B cell (primary cell): ENCODE measurements around the gene MRPL53. TPM values are rescaled to one million over a fixed set of nuclear protein-coding genes. Genes with fewer than 3 reads are reported as not detected.

Source experiments
- ATAC-seq: fragments of 200-7000 bp; cut with Tn5 transposase; one replicate; pipeline ENCODE4 v1.10.0; 2021; ENCODE audit warnings: low read depth, mild to moderate bottlenecking, moderate number of reproducible peaks, moderate library complexity
- CTCF ChIA-PET: fragments of 350-600 bp; sonication (Branson Sonifier 250); formaldehyde crosslinking; loops from one replicate; lab custom pipeline; 2021; ENCODE audit warnings: antibody characterized with exemption, inconsistent platforms; lab: Charles Lee
- POLR2A ChIA-PET: fragments of 350-600 bp; sonication (Branson Sonifier 250); formaldehyde crosslinking; loops from one replicate; lab custom pipeline; 2021; ENCODE audit warnings: antibody characterized with exemption; lab: Charles Lee
- DNase-seq: peaks from one replicate; pipeline ENCODE4 v3.0.0; 2013
- H2AFZ ChIP-seq: 2 replicates; pipeline ENCODE4 v1.6.1; 2012; ENCODE audit warnings: mild to moderate bottlenecking, low read depth, low read length; ENCODE audit not compliant: insufficient read depth, poor library complexity, severe bottlenecking
- H3K27ac ChIP-seq, 2 donors: 1 replicate in 1 of 2; 2 replicates in 1 of 2; pipeline ENCODE4 v1.5.1; 2012 to 2013; ENCODE audit warnings: low read length in 2 of 2, mild to moderate bottlenecking in 2 of 2, moderate library complexity in 1 of 2
- H3K27me3 ChIP-seq, 4 experiments: fragments of 200-600 bp in 1 of 4; sonication (generic) in 1 of 4; replicated peaks in 1 of 4; 1 replicate in 2 of 4; 2 replicates in 2 of 4; pipeline versions ENCODE4 v1.6.1 to v1.7.0; 2013 to 2016; ENCODE audit warnings: low read length in 3 of 4, mild to moderate bottlenecking in 2 of 4, mixed read lengths in 1 of 4, moderate library complexity in 1 of 4; ENCODE audit not compliant: insufficient read depth in 4 of 4, control insufficient read depth in 3 of 4; ENCODE audit errors: control extremely low read depth in 1 of 4
- H3K36me3 ChIP-seq, 2 experiments: replicated peaks in 1 of 2; 1 replicate in 1 of 2; 2 replicates in 1 of 2; pipeline versions ENCODE4 v1.6.1 to v1.7.1; 2013; ENCODE audit warnings: low read length in 1 of 2; ENCODE audit not compliant: insufficient read depth in 2 of 2, control insufficient read depth in 1 of 2; ENCODE audit errors: control extremely low read depth in 1 of 2, extremely low read depth in 1 of 2
- H3K4me1 ChIP-seq, 2 donors: fragments of 200-600 bp in 1 of 2; sonication (generic) in 1 of 2; 1 replicate in 1 of 2; 2 replicates in 1 of 2; pipeline versions ENCODE4 v1.5.1 to v1.6.1; 2013 to 2017; ENCODE audit warnings: low read length in 2 of 2; ENCODE audit not compliant: control insufficient read depth in 2 of 2, insufficient read depth in 2 of 2
- H3K4me2 ChIP-seq: replicated peaks from 2 replicates; pipeline ENCODE3; 2012; ENCODE audit warnings: mild to moderate bottlenecking, low read depth, low read length; ENCODE audit not compliant: poor library complexity, severe bottlenecking
- H3K4me3 ChIP-seq, 5 experiments: fragments of 200-600 bp in 1 of 5; sonication (generic) in 1 of 5; 1 replicate in 3 of 5; 2 replicates in 2 of 5; pipeline versions ENCODE4 v1.5.1 to v1.7.0; 2011 to 2016; ENCODE audit warnings: low read length in 4 of 5, mild to moderate bottlenecking in 4 of 5, low read depth in 2 of 5, control low read depth in 1 of 5, moderate library complexity in 1 of 5; ENCODE audit not compliant: insufficient read depth in 1 of 5; ENCODE audit errors: control extremely low read depth in 1 of 5, extremely low read depth in 1 of 5
- H3K79me2 ChIP-seq: fragments of 200-600 bp; sonication (generic); one replicate; pipeline ENCODE4 v1.6.0; 2016; ENCODE audit warnings: low read length; ENCODE audit not compliant: control insufficient read depth, insufficient read depth
- H3K9ac ChIP-seq: fragments of 200-600 bp; sonication (generic); 2 replicates; pipeline ENCODE4 v1.6.1; 2017; ENCODE audit warnings: mild to moderate bottlenecking, low read length, moderate library complexity
- H3K9me3 ChIP-seq, 3 donors: one replicate each; pipeline versions ENCODE4 v1.6.1 to v1.7.1; 2013; ENCODE audit warnings: low read length in 2 of 3; ENCODE audit not compliant: control insufficient read depth in 2 of 3, insufficient read depth in 1 of 3; ENCODE audit errors: control extremely low read depth in 1 of 3
- H4K20me1 ChIP-seq: 2 replicates; pipeline ENCODE4 v1.6.0; 2012; ENCODE audit warnings: mild to moderate bottlenecking, low read length; ENCODE audit not compliant: insufficient read depth, control insufficient read depth, poor library complexity, severe bottlenecking
- H3K27ac Mint-ChIP-seq: one replicate; pipeline ENCODE4 v1.8.0; 2021; ENCODE audit warnings: mixed read lengths
- H3K27me3 Mint-ChIP-seq: one replicate; pipeline ENCODE4 v1.8.0; 2021; ENCODE audit warnings: mixed read lengths
- H3K4me1 Mint-ChIP-seq: one replicate; pipeline ENCODE4 v1.8.0; 2021; ENCODE audit warnings: mixed read lengths
- H3K4me3 Mint-ChIP-seq: one replicate; pipeline ENCODE4 v1.8.0; 2021; ENCODE audit warnings: mixed read lengths
- H3K9me3 Mint-ChIP-seq: one replicate; pipeline ENCODE4 v1.8.0; 2022; ENCODE audit warnings: mixed read lengths; ENCODE audit not compliant: insufficient read depth
- EZH2 ChIP-seq: IDR thresholded peaks from 2 replicates; pipeline ENCODE4 v1.6.1; 2012; ENCODE audit warnings: borderline replicate concordance, low read depth, mild to moderate bottlenecking, moderate library complexity, low read length; ENCODE audit not compliant: insufficient read depth, poor library complexity, severe bottlenecking
- WGBS: methylation state at CpG from one replicate; pipeline ENCODE4 v1.1.5; 2013; ENCODE audit warnings: missing lambda C conversion rate; ENCODE audit not compliant: insufficient coverage; 5-methylcytosine and 5-hydroxymethylcytosine counted together
- intact Hi-C: fragments of 100-400 bp; cut with micrococcal nuclease; formaldehyde crosslinking; loops from one replicate; pipeline ENCODE4 v1.10.0; 2022
- polyA plus RNA-seq: library from polyadenylated mRNA; depleted of rRNA; stranded (reverse); fragments of >200 nt; gene quantifications from 2 replicates; pipeline ENCODE4 v1.2.3, GENCODE V29; 2012
- total RNA-seq, 2 donors: library from RNA; stranded (reverse); fragments of 120-200 nt in 1 of 2; gene quantifications; 1 replicate in 1 of 2; 2 replicates in 1 of 2; pipeline versions ENCODE4 v1.2.3 to v1.2.4, GENCODE V29; 2013 to 2022
- TF ChIP-seq, protein P1 (sequence below): fragments of 200-600 bp; IDR thresholded peaks from one replicate; pipeline ENCODE4 v1.8.0; 2022; ENCODE audit warnings: antibody characterized with exemption, mild to moderate bottlenecking

The MRPL53 gene
- total and polyA plus RNA-seq, 2 donors (not counting 1 experiment from before 2014, with no cell fraction given), result 59.3 to 70.0 TPM

DNA sequence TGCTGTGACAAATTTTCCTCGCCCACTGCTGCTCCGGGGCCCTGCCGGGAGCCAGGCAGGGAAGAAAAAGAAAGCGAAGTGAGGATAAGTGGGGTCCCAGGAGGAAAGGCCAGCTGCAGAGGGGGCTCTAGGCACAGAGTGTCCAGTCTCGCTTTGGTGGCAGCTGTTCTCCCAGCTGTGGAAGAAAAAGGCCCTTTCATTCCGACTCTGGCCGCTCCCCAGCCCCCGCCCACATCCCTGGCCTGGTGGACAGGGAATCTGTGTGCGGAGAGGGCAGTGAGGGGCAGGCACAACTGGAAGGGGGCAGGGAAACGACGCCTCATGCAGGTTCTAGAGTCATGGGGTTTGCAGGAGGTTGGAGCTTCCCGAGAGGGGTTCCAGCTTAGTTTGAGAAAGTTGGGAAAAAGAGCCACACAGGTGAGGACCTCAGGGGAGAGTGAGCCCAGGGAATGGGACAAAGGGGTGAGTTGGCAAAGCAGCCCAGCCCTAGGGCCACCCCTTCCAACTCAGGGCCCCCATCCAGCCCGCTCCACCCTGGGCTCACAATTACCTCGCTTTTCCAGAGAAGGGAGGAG is 32.6 kb downstream of the MRPL53 start:
- Histone ChIP-seq H3K9ac (peak overlapping the region; percentile 60), H3K4me2 (peak overlapping the region; percentile 95), H3K4me3 (peak overlapping the region; percentile 14 to 55 (median 49)), H3K27me3 (peaks cover 0 to 43% (median 13%) of the 10 kb centered on the region in 4 experiments), H3K79me2 (no peaks in the 10 kb centered on the region), H3K36me3 (no peaks in the 10 kb centered on the region), H3K27ac (no peak overlapping the region), H2AFZ (peak overlapping the region; percentile 72), H3K4me1 (peaks cover 36 to 46% of the 10 kb centered on the region in 2 donors), H4K20me1 (no peaks in the 10 kb centered on the region), H3K9me3 (peaks cover 0 to 9% (median 0%) of the 10 kb centered on the region in 3 donors)
- Mint-ChIP-seq H3K9me3 (no peaks in the 10 kb centered on the region), H3K27ac (peak overlapping the region; percentile 67), H3K4me1 (peaks cover 48% of the 10 kb centered on the region), H3K4me3 (peak overlapping the region; percentile 83), H3K27me3 (peaks cover 16% of the 10 kb centered on the region)
- intact Hi-C loops, result loop anchor here (1.0 kb wide), 2 partner anchors 14 to 19 kb away; partner anchors contain the start of genes C2orf81 and WDR54
- ChIA-PET POLR2A (interaction anchor here (0.5 to 1.4 kb wide), 4 partner anchors 15 to 258 kb away, joined by 3 to 7 read pairs (median 4); partner anchors contain the start of genes C2orf81, INO80B, WBP1 and WDR54), CTCF (interaction anchor here (0.7 to 1.3 kb wide), 8 partner anchors 13 to 92 kb away, joined by 3 to 7 read pairs (median 3); no protein-coding TSS in a partner anchor)
- ATAC-seq, result no peak
- no peak for TF ChIP-seq EZH2
- TF ChIP-seq, protein P1, sequence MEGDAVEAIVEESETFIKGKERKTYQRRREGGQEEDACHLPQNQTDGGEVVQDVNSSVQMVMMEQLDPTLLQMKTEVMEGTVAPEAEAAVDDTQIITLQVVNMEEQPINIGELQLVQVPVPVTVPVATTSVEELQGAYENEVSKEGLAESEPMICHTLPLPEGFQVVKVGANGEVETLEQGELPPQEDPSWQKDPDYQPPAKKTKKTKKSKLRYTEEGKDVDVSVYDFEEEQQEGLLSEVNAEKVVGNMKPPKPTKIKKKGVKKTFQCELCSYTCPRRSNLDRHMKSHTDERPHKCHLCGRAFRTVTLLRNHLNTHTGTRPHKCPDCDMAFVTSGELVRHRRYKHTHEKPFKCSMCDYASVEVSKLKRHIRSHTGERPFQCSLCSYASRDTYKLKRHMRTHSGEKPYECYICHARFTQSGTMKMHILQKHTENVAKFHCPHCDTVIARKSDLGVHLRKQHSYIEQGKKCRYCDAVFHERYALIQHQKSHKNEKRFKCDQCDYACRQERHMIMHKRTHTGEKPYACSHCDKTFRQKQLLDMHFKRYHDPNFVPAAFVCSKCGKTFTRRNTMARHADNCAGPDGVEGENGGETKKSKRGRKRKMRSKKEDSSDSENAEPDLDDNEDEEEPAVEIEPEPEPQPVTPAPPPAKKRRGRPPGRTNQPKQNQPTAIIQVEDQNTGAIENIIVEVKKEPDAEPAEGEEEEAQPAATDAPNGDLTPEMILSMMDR, result no peak
- 33% methylated on average over 13 of the region's 14 CpGs for WGBS
- DNase-seq, result no peak

DNA sequence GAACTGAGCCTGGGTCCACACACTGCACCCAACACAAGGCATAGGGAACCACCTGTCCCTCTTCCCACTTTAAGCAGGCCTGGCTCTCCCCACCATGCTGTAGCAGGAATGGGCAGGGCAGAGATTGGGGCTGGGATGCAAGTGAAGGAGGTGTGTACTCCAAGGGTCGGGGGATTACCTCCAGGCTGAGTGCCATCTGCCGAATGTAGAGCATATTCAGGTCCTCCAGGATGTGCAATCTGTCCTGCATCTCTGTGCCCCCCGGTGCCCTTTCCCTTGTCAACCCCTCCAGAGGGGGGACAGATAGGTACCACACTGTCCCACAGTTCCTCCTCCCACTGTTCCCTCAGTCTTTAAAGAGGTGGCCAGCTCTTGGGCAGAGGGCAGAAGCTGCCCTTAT is 33.1 kb downstream of the MRPL53 start:
- Mint-ChIP-seq H3K27me3 (peaks cover 14% of the 10 kb centered on the region), H3K9me3 (no peaks in the 10 kb centered on the region), H3K27ac (no peak overlapping the region), H3K4me1 (peaks cover 48% of the 10 kb centered on the region), H3K4me3 (peak overlapping the region; percentile 83)
- peak overlapping the region; percentile 95 for H3K4me2 ChIP-seq
- TF ChIP-seq, protein P1, result no peak
- TF ChIP-seq EZH2, result no peak
- H3K79me2 ChIP-seq, result no peaks in the 10 kb centered on the region
- intact Hi-C loops, result no loop called here
- no peak overlapping the region for H3K9ac ChIP-seq
- CTCF ChIA-PET, result interaction anchor here (0.9 to 1.3 kb wide), 3 partner anchors 14 to 48 kb away, joined by 3 read pairs; no protein-coding TSS in a partner anchor
- POLR2A ChIA-PET, result interaction anchor here (1.4 kb wide), 1 partner anchor 19 kb away, joined by 7 read pairs; the partner anchor contains the start of gene WBP1
- H3K27ac ChIP-seq, result no peak overlapping the region
- peak overlapping the region; percentile 72 for H2AFZ ChIP-seq
- peak overlapping the region in 2 of 5 experiments; percentile 33 to 55 for H3K4me3 ChIP-seq
- H3K27me3 ChIP-seq, result peaks cover 0 to 39% (median 12%) of the 10 kb centered on the region in 4 experiments
- H3K9me3 ChIP-seq, result peaks cover 0 to 9% (median 0%) of the 10 kb centered on the region in 3 donors
- H4K20me1 ChIP-seq, result no peaks in the 10 kb centered on the region
- WGBS, result 44% methylated on average over 3 of the region's 3 CpGs
- DNase-seq, result no peak
- H3K36me3 ChIP-seq, result no peaks in the 10 kb centered on the region
- peaks cover 36 to 46% of the 10 kb centered on the region in 2 donors for H3K4me1 ChIP-seq
- ATAC-seq, result no peak
